DMS153 treated with DMSO at 0.1 percent for 48 hours (cell line): Measurements from ENCODE around the gene PSTPIP1.

Source experiments
- DNase-seq: peaks from one replicate; lab custom pipeline; 2025; ENCODE audit not compliant: unreplicated experiment; lab: John Stamatoyannopoulos, UW

PSTPIP1 gene

GRCh38 chr15:77030048-77030927, 35.4 kb downstream of the PSTPIP1 start:
- no peak for DNase-seq

GRCh38 chr15:77030928-77031375, 36.0 kb downstream of the PSTPIP1 start:
- no peak for DNase-seq

GRCh38 chr15:77031376-77032050, 36.6 kb downstream of the PSTPIP1 start:
- no peak for DNase-seq

GRCh38 chr15:77032052-77032646, 37.2 kb downstream of the PSTPIP1 start:
- no peak for DNase-seq

GRCh38 chr15:77032647-77033416, 37.9 kb downstream of the PSTPIP1 start:
- DNase-seq: no peak

GRCh38 chr15:77033417-77033728, 38.4 kb downstream of the PSTPIP1 start:
- no peak for DNase-seq

- no peak for DNase-seq
Observed at GRCh38 chr15:77033729-77034671, 39.1 kb downstream of the PSTPIP1 start.

GRCh38 chr15:77034695-77035489, 40.0 kb downstream of the PSTPIP1 start:
- no peak for DNase-seq

GRCh38 chr15:77035584-77035983, 40.7 kb downstream of the PSTPIP1 start:
- no peak for DNase-seq

GRCh38 chr15:77035999-77036471, 41.1 kb downstream of the PSTPIP1 start:
- no peak for DNase-seq

GRCh38 chr15:77036537-77037387, 41.8 kb downstream of the PSTPIP1 start:
- no peak for DNase-seq

GRCh38 chr15:77037388-77038209, 42.7 kb downstream of the PSTPIP1 start:
- DNase-seq: no peak

GRCh38 chr15:77038312-77039216, 43.6 kb downstream of the PSTPIP1 start:
- no peak for DNase-seq

GRCh38 chr15:77039217-77039533, 44.2 kb downstream of the PSTPIP1 start:
- no peak for DNase-seq

- DNase-seq: no peak
Observed at GRCh38 chr15:77039848-77040247, 44.9 kb downstream of the PSTPIP1 start.

GRCh38 chr15:77040673-77041072, 45.7 kb downstream of the PSTPIP1 start:
- DNase-seq: no peak
